ENCODE measurements around the gene G3BP2.

Gene G3BP2

DNA sequence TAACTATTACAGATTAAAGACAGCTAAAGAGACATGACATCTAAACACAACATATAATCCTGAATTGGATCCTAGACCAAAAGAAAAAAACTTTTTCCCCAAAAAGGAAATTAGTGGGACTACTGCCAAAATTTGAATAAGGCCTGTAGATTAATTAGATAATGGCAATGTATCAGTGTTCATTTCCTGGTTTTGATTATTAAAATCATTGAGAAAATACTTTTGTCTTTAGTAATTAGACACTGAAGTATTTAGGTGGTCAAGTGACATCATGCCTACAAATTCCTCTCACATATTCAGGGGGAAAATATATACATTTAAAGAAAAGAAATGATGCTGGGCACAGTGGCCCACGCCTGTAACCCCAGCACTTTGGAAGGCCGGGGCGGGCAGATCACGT lies 40.8 kb upstream of the G3BP2 start:
- no peak overlapping the region for H3K9ac ChIP-seq (ENCODE audit: low read length)
- no peak for TF ChIP-seq EZH2 (IDR thresholded peaks at IDR 0.05; ENCODE audit: borderline replicate concordance, low read length)
- TF ChIP-seq, protein P1, sequence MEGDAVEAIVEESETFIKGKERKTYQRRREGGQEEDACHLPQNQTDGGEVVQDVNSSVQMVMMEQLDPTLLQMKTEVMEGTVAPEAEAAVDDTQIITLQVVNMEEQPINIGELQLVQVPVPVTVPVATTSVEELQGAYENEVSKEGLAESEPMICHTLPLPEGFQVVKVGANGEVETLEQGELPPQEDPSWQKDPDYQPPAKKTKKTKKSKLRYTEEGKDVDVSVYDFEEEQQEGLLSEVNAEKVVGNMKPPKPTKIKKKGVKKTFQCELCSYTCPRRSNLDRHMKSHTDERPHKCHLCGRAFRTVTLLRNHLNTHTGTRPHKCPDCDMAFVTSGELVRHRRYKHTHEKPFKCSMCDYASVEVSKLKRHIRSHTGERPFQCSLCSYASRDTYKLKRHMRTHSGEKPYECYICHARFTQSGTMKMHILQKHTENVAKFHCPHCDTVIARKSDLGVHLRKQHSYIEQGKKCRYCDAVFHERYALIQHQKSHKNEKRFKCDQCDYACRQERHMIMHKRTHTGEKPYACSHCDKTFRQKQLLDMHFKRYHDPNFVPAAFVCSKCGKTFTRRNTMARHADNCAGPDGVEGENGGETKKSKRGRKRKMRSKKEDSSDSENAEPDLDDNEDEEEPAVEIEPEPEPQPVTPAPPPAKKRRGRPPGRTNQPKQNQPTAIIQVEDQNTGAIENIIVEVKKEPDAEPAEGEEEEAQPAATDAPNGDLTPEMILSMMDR (IDR thresholded peaks at IDR 0.05; ENCODE audit: low read length) = no peak
- H3K36me3 ChIP-seq (ENCODE audit: insufficient read depth, low read length) = no peaks in the 10 kb centered on the region
- H3K9me2 ChIP-seq (ENCODE audit: low read depth, low read length) = no peaks in the 10 kb centered on the region
- H3K27me3 ChIP-seq (ENCODE audit: insufficient read depth, low read length) = no peaks in the 10 kb centered on the region
- H3K27ac ChIP-seq (ENCODE audit: low read depth, low read length, poor library complexity, severe bottlenecking) = no peak overlapping the region
- H3F3A ChIP-seq (ENCODE audit: insufficient read depth, low read length) = no peaks in the 10 kb centered on the region
- H3K79me2 ChIP-seq (ENCODE audit: insufficient read depth, low read length) = no peaks in the 10 kb centered on the region
- H3K4me2 ChIP-seq (ENCODE audit: low read length) = no peak overlapping the region
- H2AFZ ChIP-seq (ENCODE audit: low read length) = no peak overlapping the region
- H3K9me3 ChIP-seq (ENCODE audit: low read length) = no peaks in the 10 kb centered on the region
- no peaks in the 10 kb centered on the region for H4K20me1 ChIP-seq (ENCODE audit: insufficient read depth, low read length)
- no peak overlapping the region for H3K4me3 ChIP-seq (ENCODE audit: low read depth, low read length, poor library complexity, severe bottlenecking)
- H3K4me1 ChIP-seq (ENCODE audit: insufficient read depth, low read length, severe bottlenecking) = no peaks in the 10 kb centered on the region

GRCh38 chr4:75710246-75710645 lies 37.0 kb upstream of the G3BP2 start:
- Histone ChIP-seq H4K20me1 (ENCODE audit: insufficient read depth, low read length) (no peaks in the 10 kb centered on the region), H2AFZ (ENCODE audit: low read length) (no peak overlapping the region), H3K4me2 (ENCODE audit: low read length) (no peak overlapping the region), H3K4me1 (ENCODE audit: insufficient read depth, low read length, severe bottlenecking) (no peaks in the 10 kb centered on the region), H3K9me3 (ENCODE audit: low read length) (no peaks in the 10 kb centered on the region), H3K9me2 (ENCODE audit: low read depth, low read length) (no peaks in the 10 kb centered on the region), H3F3A (ENCODE audit: insufficient read depth, low read length) (no peaks in the 10 kb centered on the region), H3K79me2 (ENCODE audit: insufficient read depth, low read length) (no peaks in the 10 kb centered on the region), H3K4me3 (ENCODE audit: low read depth, low read length, poor library complexity, severe bottlenecking) (no peak overlapping the region), H3K27ac (ENCODE audit: low read depth, low read length, poor library complexity, severe bottlenecking) (no peak overlapping the region), H3K9ac (ENCODE audit: low read length) (no peak overlapping the region), H3K36me3 (ENCODE audit: insufficient read depth, low read length) (no peaks in the 10 kb centered on the region), H3K27me3 (ENCODE audit: insufficient read depth, low read length) (no peaks in the 10 kb centered on the region)
- no peak for TF ChIP-seq EZH2 (IDR thresholded peaks at IDR 0.05; ENCODE audit: borderline replicate concordance, low read length)
- TF ChIP-seq, protein P1 (IDR thresholded peaks at IDR 0.05; ENCODE audit: low read length) = no peak

- Histone ChIP-seq H2AFZ (ENCODE audit: low read length) (no peak overlapping the region), H4K20me1 (ENCODE audit: insufficient read depth, low read length) (no peaks in the 10 kb centered on the region), H3K79me2 (ENCODE audit: insufficient read depth, low read length) (no peaks in the 10 kb centered on the region), H3K27me3 (ENCODE audit: insufficient read depth, low read length) (no peaks in the 10 kb centered on the region), H3K4me2 (ENCODE audit: low read length) (no peak overlapping the region), H3K36me3 (ENCODE audit: insufficient read depth, low read length) (no peaks in the 10 kb centered on the region), H3K4me3 (ENCODE audit: low read depth, low read length, poor library complexity, severe bottlenecking) (no peak overlapping the region), H3F3A (ENCODE audit: insufficient read depth, low read length) (no peaks in the 10 kb centered on the region), H3K9me2 (ENCODE audit: low read depth, low read length) (no peaks in the 10 kb centered on the region), H3K27ac (ENCODE audit: low read depth, low read length, poor library complexity, severe bottlenecking) (no peak overlapping the region), H3K9me3 (ENCODE audit: low read length) (no peaks in the 10 kb centered on the region), H3K9ac (ENCODE audit: low read length) (no peak overlapping the region), H3K4me1 (ENCODE audit: insufficient read depth, low read length, severe bottlenecking) (no peaks in the 10 kb centered on the region)
- no peak for TF ChIP-seq EZH2 (IDR thresholded peaks at IDR 0.05; ENCODE audit: borderline replicate concordance, low read length)
- TF ChIP-seq, protein P1 (IDR thresholded peaks at IDR 0.05; ENCODE audit: low read length) = peak; percentile 83
Measured at GRCh38 chr4:75708218-75708691, 35.0 kb upstream of the G3BP2 start.
